Activated T-helper 1 cell treated with Interleukin-2 at 50 U/mL for 16 hours (primary cell): ENCODE results near the gene GRK1.
"Not testable (repeated sequence)": the region's sequence is repeated elsewhere in the genome, so short reads cannot be mapped to it uniquely, and the experiment has no call there.

Experiments used
- DNase-seq: peaks from one replicate; pipeline ENCODE4 v3.0.0-alpha.2; 2020; ENCODE audit warnings: low read depth

Gene GRK1

DNA sequence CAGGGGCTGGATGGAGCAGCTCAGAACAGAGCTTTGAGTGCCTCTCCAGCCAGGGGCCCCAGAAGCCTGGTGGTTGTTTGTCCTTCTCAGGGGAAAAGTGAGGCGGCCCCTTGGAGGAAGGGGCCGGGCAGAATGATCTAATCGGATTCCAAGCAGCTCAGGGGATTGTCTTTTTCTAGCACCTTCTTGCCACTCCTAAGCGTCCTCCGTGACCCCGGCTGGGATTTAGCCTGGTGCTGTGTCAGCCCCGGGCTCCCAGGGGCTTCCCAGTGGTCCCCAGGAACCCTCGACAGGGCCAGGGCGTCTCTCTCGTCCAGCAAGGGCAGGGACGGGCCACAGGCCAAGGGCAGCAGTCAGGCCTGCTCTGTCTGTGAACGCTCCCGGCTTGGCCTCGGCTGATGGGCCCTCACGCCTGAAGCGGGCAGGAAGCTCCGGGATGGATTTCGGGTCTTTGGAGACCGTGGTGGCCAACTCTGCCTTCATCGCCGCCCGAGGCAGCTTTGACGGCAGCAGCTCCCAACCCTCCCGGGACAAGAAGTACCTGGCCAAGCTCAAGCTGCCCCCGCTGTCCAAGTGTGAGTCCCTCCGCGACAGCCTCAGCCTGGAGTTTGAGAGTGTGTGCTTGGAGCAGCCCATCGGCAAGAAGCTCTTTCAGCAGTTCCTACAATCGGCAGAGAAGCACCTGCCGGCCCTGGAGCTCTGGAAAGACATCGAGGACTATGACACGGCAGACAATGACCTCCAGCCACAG, at the start of gene GRK1:
Gene GRK1, plus strand, starts transcription at position 269 of the 751 bp plus-strand sequence. Its CDS starts 168 bp downstream, at position 437.
- DNase-seq: no peak

DNA sequence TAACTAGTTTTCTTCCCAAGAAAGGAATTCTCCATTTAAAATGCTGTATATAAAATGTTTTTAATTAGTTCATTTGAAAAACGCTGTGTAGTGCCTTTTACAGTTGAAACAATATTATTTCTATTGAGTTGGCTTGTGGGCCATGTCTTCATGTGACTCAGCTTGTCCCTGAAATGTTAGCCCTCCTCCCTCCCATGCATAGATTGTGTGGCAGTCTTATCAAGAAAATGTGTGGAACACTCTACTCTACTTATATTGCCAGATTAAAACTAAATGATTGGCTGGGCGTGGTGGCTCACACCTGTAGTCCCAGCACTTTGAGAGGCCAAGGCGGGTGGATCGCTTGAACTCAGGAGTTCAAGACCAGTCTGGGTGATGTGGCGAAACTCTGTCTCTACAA, 49.1 kb upstream of the GRK1 start:
- DNase-seq: no peak

DNA sequence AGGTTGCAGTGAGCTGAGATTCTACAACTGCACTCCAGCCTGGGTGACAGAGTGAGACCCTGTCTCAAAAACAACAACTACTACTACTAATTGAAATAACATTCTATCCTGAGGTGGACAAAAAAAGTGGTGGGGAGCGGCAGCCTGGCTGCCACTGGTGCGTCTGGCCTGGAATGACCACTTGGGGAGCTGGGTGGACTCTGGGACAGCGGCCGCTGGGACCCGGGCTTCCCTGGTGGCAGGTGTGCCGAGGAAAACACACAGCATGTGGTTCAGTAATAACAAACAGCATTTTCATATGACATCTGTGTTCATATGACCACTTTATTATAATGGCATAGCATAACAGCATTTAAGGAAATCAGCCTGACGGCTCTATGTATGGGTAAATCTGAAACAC, 48.6 kb upstream of the GRK1 start:
- no peak for DNase-seq

DNA sequence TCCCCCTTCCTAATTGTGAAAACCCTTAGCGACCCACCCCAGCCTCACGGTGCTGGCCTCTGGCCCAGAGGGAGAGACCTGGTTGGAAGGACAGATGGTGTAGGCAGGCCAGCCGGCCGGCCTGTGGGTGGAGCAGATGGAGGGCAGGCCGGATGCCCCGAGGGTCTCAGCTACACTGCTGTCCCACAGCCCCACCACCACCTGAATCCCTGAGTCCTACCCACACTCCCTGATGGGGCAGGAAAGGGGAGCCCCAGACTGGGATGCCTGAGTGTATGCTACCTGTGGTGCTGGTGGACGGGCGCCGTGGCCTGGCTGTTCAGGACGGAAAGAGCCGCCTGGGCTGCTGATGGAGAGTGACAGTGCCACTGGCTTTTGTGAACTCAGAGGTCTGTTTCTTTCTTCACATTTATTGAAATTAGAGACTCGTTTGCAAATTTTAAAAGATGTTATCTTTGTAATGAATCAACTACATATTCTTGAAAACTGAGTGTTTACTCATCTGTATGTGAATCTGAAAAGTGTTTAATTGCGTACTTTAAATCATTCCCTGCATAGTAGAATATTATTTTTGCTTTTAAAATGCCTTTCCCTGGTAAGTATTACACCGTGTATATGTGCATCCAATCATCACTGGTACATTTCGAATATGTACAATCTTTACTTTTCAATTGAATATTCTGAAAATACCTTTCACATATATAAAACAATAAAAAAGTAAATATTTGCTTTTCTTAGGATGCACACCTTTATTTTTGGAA, 46.8 kb upstream of the GRK1 start:
- no peak for DNase-seq

DNA sequence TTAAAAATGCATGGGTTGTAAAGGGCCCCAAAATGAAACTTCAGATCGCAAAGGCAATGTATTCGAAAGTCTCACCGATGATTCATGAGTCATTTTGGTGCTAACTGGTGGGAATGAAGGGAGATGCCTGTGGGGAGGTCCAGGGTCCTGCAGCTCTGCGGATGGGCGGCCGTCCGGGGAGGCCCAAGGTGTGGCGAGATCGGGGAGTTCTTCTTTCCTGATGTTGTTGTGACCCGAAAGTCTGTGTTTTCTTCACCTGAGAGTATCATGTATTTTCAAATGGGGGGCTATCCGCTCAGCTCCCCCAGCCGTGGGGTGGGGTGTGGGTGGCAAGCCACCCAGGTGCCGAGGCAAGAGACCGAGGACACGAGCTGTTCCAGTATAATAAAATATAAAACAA, 46.0 kb upstream of the GRK1 start:
- DNase-seq: no peak

DNA sequence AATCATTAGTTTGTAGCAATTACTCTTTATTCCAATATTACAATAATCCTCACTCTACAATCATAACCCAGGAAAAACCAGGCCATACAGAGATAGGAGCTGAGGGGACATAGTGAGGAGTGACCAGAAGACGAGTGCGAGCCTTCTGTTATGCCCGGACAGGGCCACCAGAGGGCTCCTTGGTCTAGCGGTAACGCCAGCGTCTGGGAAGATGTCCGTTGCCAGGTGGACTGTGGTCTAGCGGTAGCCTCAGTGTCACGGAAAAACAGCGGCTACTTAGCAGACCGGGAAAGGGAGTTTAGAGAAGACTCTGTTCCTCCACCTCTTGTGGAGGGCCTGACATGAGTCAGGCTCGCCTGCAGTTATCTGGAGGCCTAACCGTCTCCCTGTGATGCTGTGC, 45.5 kb upstream of the GRK1 start:
- not testable (repeated sequence) for DNase-seq

DNA sequence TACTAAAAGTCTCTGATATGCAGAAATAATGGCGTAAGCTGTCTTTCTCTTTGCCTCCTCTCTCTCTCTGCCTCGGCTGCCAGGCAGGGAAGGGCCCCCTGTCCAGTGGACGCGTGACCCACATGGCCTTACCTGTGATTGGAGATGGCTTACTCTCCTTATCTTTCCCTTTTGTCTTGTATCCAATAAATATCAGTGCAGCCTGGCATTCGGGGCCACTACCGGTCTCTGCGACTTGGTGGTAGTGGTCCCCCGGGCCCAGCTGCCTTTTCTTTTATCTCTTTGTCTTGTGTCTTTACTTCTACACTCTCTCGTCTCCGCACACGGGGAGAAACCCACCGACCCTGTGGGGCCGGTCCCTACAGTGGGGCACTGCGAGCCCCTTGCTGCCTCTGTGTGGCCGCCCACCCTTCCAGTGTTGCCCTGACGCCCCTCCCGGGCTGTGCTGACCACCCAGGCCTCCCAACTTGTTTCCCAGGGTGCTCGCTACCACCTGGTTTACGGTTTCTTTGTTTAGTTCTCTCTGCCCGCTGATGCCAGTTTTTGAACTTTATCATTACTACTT, 45.0 kb upstream of the GRK1 start:
- not testable (repeated sequence) for DNase-seq

DNA sequence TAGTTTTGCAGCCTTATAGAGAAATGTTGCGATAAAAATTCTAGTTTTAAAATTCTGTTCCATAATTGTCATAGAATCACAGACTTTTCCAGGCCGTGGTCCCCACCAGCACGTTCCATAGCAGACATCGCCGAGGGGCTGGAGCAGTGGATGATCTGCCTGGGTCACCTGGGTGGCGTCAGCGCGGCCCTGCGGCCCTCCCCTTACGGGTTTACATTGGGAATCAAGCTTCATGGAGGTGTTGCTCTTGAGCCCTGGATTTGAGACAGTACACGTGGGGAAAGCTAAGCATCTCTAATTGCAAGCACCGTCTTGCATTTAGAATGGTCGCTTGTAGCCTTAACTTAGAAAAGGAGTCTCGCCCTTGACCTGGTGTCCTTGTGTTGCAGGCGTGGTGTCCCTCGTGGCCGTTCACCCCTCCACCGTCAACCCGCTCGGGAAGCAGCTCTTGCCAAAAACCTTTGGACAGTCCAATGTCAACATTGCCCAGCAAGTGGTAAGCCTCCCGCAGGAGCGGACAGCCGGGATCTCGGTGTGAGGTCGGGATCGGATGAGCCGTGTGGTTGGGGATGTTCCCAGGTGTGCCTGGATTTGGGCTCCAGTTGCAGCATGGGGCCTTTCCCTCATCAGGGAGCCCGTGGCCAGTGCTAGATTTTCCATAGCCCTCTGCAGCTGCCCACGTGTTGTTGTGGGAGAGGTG, 44.1 kb upstream of the GRK1 start:
- no peak for DNase-seq

DNA sequence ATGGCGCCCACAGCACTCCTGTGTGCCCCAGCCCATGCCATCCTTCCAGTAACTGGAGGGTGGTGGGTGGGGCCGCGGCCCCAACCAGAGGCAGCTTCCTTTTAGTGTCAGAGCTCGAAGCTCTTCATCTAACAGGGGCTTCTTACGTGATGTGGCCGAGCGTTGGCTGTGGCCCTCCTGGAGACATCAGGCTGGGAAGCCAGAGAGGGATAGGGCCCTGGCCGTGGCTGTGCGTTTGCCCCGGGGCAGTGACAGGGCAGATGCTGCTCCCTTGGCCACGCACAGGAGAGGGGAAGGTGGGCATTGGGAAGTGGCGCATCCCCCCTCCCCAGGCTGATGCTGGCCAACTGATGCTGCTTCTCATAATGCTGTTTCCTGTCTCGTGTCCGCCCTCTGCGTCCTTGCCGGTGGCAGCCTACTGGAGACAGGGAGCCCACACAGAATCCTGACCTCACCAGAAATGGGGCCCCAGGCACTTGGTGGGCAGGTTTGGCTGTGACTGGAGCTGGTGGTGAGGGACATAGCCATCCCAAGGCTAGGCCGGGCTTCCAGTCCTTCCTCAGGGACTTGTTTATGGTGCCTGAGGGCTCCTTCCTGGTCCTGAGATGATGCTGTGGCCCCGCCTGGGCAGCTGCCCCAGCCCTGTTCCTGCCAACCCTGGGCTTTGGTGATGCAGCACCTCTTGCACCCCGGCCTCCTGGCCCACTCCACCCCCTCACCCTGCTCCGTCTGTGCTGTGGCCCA, 43.4 kb upstream of the GRK1 start:
- no peak for DNase-seq

DNA sequence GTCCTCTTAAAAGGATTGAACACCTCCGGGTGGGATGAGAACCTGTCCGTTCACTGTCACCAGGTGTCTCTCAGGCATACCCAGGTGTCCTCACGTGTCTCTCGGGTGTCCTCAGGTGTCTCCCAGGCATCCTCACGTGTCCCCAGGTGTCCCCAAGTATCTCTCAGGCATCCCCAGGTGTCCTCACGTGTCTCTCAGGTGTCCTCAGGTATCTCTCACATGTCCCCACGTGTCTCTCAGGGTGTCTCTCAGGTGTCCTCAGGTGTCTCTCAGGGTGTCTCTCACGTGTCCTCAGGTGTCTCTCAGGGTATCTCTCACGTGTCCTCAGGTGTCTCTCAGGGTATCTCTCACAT, 42.8 kb upstream of the GRK1 start:
- no peak for DNase-seq

DNA sequence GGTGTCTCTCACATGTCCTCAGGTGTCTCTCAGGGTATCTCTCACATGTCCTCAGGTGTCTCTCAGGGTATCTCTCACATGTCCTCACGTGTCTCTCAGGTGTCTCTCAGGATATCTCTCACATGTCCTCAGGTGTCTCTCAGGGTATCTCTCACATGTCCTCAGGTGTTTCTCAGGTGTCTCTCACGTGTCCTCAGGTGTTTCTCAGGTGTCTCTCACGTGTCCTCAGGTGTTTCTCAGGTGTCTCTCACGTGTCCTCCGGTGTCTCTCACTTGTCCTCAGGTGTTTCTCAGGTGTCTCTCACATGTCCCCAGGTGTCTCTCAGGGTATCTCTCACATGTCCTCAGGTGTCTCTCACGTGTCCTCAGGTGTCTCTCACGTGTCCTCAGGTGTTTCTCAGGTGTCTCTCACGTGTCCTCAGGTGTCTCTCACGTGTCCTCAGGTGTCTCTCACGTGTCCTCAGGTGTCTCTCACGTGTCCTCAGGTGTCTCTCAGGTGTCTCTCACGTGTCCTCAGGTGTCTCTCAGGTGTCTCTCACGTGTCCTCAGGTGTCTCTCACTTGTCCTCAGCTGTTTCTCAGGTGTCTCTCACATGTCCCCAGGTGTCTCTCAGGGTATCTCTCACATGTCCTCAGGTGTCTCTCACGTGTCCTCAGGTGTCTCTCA, 42.2 kb upstream of the GRK1 start:
- DNase-seq: not testable (repeated sequence)

DNA sequence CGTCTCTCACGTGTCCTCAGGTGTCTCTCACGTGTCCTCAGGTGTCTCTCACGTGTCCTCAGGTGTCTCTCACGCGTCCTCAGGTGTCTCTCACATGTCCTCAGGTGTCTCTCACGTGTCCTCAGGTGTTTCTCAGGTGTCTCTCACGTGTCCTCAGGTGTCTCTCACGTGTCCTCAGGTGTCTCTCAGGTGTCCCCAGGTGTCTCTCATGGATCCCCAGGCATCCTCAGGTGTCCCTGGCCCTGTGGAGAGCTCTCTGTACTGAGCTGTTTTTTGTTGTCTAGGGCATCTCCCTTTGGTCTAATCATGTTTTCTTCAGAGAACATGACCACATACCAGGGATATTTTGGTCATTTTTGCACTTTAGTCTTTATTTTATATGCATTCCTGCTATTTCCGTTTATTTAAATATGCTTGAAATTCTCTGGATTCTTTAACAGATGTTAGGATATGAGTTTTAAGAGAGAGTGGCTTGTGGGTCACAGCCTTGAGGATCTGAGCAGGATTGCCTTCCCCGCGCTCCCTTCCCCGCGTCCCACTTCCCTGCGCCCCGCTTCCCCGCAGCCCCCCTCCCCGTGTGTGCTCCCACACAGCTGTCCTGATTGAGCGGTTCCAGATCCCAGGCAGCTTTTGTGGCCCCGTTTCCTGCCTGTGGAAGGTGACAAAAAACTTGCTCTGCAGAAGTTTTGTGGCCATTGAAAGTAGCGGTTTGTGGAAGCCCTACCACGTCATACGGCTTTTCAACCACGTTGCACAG, 40.9 kb upstream of the GRK1 start:
- DNase-seq: no peak

DNA sequence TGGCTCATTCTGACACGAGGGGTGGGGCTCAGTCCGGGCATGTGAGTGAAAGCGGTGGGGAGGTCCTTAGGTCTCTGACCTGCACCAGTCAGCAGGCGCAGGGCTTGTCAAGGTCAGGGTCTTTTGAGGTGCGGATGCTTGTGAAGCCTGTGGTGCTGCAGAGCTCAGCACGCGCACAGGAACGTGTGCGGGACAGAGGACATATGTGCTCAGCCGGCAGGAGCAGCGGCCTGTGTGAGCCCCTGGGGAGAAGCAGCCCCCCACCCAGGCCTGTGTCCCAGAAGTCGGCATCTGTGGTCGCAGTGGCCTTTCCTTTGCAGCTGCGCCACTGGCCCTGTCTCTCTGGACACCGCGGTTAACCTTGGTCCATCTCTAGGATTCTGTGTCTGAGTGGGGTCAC, 39.9 kb upstream of the GRK1 start:
- no peak for DNase-seq

DNA sequence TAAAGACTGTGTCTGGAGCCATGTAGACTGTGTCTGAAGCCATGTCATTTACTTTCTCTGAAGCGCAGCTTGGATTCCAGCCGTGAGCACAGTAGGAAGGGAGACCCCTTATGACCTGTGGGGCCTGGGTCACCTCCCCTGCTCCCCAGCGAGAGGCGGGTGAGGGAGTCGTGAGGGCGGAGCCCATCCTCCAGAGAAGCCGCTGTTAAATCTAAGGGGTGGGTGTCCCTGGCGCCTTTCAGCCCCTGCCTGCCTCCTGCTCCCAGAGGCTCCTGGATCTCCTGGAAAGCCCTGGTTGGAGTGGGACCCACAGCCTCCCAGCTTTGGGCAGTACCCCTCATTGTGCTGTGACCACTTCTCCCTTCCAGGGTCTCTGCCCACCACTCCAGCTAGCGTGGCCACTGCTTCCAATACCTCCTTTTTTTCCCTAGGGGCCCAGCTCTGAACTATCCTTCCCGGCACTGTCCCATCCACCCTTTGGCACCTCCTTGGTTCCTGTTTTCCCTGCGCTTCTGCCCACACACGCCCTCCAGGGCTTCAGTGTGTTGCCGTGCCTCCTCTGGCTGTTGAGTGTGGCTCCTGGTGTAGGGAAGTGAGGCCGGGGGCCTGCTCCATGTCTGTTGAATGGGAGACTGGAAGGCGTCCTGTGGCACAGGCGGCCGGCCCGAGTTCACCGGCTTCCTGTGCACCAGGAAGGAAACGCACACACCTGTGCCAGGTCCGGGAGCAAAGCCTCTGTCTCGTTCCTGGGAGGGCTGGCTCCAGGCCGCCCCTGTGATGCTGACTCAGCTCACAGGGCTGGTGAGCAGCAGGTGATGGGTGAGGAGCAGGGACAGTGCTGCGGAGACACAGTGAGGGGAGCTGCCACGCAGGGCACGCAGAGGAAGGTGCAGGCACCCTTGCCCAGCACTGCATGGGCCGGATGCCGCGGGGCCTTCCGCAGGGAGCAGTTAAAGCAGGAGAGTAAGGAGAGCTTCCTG, 38.4 kb upstream of the GRK1 start:
- no peak for DNase-seq

DNA sequence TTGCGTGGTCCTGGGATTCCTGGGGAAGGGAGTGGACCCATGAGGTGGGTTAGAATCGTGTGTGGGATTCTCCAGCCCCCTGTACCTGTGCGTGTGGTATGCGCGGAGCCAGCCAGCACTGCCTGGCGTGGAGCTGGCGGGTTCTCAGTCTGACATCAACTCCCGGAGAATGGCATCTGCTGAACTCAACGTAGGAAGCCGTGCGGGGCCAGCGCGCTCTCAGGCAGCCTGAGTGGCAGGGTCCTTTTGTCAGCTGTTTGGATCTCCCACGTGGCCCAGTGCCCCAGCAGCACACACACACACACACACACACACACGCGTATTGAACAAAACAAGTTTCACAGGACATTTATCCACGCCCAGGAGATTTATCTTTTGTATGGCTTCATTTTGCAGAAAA, 37.2 kb upstream of the GRK1 start:
- DNase-seq: no peak

DNA sequence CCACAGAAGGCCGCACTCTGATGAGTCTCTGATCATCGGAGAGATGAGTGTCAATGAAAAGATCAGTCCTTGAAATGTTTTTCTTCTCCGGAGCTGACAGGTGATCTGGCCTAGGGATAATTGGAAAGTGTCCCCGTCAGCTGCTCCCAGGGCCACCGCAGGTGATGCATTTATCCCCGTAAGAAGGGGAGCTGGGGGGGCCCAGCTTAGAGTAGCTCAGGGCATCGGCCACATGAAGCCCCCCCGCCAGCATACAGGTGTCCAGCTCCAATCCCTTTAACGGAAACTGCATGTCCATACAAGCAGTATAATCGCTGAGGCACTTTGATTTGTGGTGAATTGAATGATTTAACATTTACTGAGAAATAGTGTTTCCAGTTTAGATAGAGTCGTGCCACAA, 36.7 kb upstream of the GRK1 start:
- no peak for DNase-seq

DNA sequence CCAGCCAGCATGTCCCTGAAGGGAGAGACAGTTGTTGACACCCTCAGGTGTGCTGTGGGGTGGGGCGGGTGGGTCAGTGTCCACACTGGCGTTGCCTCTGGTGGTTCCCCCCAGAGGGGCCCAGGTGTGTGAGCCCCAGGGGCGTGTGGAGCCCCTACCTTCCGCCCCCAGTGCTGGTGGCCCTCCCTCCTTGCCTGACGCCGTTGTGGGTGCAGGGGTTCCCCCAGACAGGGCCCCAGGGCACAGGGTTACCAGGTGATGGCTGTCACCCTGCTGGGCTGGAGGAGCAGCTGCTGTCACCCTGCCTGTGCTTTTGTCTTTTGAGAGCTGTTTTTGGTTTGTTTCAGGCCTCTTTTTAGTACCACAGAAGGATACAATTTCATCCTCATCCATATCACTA, 36.2 kb upstream of the GRK1 start:
- DNase-seq: no peak

DNA sequence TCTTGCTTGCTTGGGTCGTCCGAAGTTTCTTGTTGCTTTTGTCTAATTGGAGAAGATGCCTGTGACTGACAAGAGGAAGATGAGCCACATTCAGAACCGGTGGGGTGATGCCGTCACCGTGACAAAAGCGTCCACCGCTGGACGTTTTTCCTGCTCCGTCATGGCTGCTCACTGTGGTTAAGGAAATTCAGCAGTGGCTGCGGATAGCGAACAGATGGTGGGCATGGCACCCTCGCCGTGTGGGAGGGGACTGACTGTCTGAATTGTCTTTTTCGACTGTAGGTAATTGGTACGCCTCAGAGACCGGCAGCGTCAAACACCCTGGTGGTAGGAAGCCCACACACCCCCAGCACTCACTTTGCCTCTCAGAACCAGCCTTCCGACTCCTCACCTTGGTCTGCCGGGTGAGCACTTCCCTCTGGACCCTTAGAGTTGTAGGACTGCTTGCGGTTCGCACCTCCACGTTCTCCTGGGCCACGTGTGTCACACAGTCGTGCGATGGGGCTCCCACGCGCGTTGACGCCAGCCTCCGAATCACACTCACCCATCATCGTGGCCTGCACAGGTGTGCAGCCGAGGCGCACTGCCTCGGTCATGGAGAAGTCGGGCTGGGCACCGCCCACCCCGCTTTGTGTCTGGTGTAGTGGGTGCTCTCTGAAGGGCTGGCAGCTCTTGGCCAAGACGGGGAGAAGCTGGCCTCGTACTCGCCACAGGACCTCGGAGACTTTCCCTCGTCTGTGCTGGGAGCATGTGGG, 35.5 kb upstream of the GRK1 start:
- DNase-seq: no peak
